Natural killer cell (primary cell): ENCODE measurements around the gene ASIC2. TPM values are rescaled to one million over a fixed set of nuclear protein-coding genes. Genes with fewer than 3 reads are reported as not detected.

Experiments
- ATAC-seq, 3 donors: fragments of 150-1000 bp in 2 of 3; fragments of 200-7000 bp in 1 of 3; cut with Tn5 transposase; 1 replicate in 1 of 3; 2 replicates in 2 of 3; pipeline ENCODE4 v1.10.0; 2021; ENCODE audit warnings: mild to moderate bottlenecking in 2 of 3, moderate library complexity in 2 of 3
- DNase-seq, 2 donors: peaks; one replicate each; pipeline versions ENCODE4 v3.0.0 to v3.0.0-alpha.2; 2013 to 2021; ENCODE audit warnings: mixed read lengths in 1 of 2
- H3K27ac ChIP-seq: one replicate; pipeline ENCODE4 v1.5.1; 2013; ENCODE audit warnings: mild to moderate bottlenecking, low read length
- H3K27me3 ChIP-seq: one replicate; pipeline ENCODE4 v1.6.1; 2013; ENCODE audit warnings: low read length; ENCODE audit not compliant: control insufficient read depth, insufficient read depth
- H3K36me3 ChIP-seq: one replicate; pipeline ENCODE4 v1.6.1; 2013; ENCODE audit warnings: low read length; ENCODE audit not compliant: control insufficient read depth, insufficient read depth
- H3K4me1 ChIP-seq: one replicate; pipeline ENCODE4 v1.6.1; 2013; ENCODE audit warnings: low read length; ENCODE audit not compliant: control insufficient read depth, insufficient read depth
- H3K4me3 ChIP-seq: one replicate; pipeline ENCODE4 v1.5.1; 2013; ENCODE audit warnings: low read length
- H3K9me3 ChIP-seq: one replicate; pipeline ENCODE4 v1.6.1; 2013; ENCODE audit warnings: low read length; ENCODE audit not compliant: control insufficient read depth, insufficient read depth
- H3K27ac Mint-ChIP-seq, 2 donors: one replicate each; pipeline ENCODE4 v1.8.0; 2022; ENCODE audit warnings: mild to moderate bottlenecking in 2 of 2, mixed read lengths in 2 of 2, moderate library complexity in 1 of 2
- H3K27me3 Mint-ChIP-seq, 2 donors: one replicate each; pipeline ENCODE4 v1.8.0; 2022; ENCODE audit warnings: low read depth in 2 of 2, mixed read lengths in 2 of 2
- H3K36me3 Mint-ChIP-seq: one replicate; pipeline ENCODE4 v1.8.0; 2022; ENCODE audit warnings: mixed read lengths
- H3K4me1 Mint-ChIP-seq, 2 donors: one replicate each; pipeline ENCODE4 v1.8.0; 2022; ENCODE audit warnings: mixed read lengths in 2 of 2
- H3K4me3 Mint-ChIP-seq: one replicate; pipeline ENCODE4 v1.8.0; 2022; ENCODE audit warnings: mild to moderate bottlenecking, moderate library complexity, mixed read lengths
- H3K9me3 Mint-ChIP-seq, 2 donors: one replicate each; pipeline ENCODE4 v1.8.0; 2022; ENCODE audit warnings: mixed read lengths in 2 of 2
- WGBS: methylation state at CpG from one replicate; pipeline ENCODE4 v1.1.7; 2013; ENCODE audit warnings: missing lambda C conversion rate; ENCODE audit not compliant: insufficient coverage; 5-methylcytosine and 5-hydroxymethylcytosine counted together
- intact Hi-C: fragments of 100-400 bp; cut with micrococcal nuclease; formaldehyde crosslinking; loops from one replicate; pipeline ENCODE4 v1.14.2; 2022
- total RNA-seq, 4 donors: library from RNA; stranded (reverse); fragments of 120-200 nt in 1 of 4; gene quantifications; one replicate each; pipeline versions ENCODE4 v1.2.3 to v1.2.4, GENCODE V29; 2013 to 2022
- TF ChIP-seq, protein P1 (sequence below): fragments of 200-600 bp; IDR thresholded peaks from one replicate; pipeline ENCODE4 v1.8.0; 2022; ENCODE audit warnings: antibody characterized with exemption

Gene ASIC2
- total RNA-seq, 3 donors from 2014 or later (not counting 1 experiment from before 2014, with no cell fraction given) = not detected

DNA sequence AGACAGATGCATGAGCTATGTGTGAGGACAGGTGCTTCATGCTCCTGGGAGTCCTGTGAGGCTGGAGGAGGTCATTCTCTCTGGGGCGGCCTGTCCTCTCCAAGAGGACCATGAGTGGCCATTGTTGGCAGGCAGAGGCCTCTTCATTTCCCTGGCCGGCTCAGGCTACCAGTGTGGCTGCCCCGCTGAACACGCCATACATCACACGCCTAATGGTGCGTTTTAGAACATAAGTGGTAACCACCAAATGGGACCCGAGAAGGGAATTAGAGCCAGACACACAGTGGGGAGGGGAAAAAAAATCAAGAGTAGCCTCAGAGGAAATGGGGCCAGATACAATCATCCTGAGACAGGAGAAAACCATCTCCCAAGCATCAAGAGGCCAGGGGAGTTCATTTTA, 161.5 kb downstream of the ASIC2 start:
- H3K4me3 ChIP-seq = no peak overlapping the region
- 92% methylated on average over 7 of the region's 7 CpGs for WGBS
- Mint-ChIP-seq H3K4me1 (no peaks in the 10 kb centered on the region), H3K9me3 (no peaks in the 10 kb centered on the region), H3K36me3 (no peaks in the 10 kb centered on the region), H3K4me3 (no peak overlapping the region), H3K27ac (no peak overlapping the region), H3K27me3 (peaks cover 22 to 31% of the 10 kb centered on the region in 2 donors)
- intact Hi-C loops = no loop called here
- H3K9me3 ChIP-seq = no peaks in the 10 kb centered on the region
- no peaks in the 10 kb centered on the region for H3K4me1 ChIP-seq
- ATAC-seq (no peak), DNase-seq (no peak)
- TF ChIP-seq, protein P1, sequence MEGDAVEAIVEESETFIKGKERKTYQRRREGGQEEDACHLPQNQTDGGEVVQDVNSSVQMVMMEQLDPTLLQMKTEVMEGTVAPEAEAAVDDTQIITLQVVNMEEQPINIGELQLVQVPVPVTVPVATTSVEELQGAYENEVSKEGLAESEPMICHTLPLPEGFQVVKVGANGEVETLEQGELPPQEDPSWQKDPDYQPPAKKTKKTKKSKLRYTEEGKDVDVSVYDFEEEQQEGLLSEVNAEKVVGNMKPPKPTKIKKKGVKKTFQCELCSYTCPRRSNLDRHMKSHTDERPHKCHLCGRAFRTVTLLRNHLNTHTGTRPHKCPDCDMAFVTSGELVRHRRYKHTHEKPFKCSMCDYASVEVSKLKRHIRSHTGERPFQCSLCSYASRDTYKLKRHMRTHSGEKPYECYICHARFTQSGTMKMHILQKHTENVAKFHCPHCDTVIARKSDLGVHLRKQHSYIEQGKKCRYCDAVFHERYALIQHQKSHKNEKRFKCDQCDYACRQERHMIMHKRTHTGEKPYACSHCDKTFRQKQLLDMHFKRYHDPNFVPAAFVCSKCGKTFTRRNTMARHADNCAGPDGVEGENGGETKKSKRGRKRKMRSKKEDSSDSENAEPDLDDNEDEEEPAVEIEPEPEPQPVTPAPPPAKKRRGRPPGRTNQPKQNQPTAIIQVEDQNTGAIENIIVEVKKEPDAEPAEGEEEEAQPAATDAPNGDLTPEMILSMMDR = no peak
- no peaks in the 10 kb centered on the region for H3K36me3 ChIP-seq
- no peaks in the 10 kb centered on the region for H3K27me3 ChIP-seq
- H3K27ac ChIP-seq = no peak overlapping the region

DNA sequence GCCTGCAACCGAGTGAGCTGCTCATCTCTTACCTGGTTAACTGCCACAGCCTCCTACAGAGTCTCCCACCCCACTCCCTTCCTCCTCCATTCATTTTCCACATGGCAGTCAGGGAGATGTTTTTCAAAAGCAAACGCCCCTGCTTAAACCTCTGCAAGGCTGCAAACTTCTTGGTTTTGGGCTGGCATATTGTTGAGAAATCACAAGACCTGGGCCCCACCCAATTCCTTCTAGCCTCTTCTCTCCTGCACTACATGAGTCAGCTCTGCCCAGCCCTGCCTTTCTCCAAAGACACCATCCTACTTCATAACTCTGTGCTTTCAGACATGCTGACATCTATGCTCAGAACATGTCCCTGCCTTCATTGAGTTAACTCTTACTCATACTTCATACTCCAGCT, 165.4 kb downstream of the ASIC2 start:
- no peaks in the 10 kb centered on the region for H3K4me1 ChIP-seq
- 50% methylated on average over 2 of the region's 2 CpGs for WGBS
- H3K9me3 ChIP-seq = no peaks in the 10 kb centered on the region
- intact Hi-C loops = no loop called here
- no peaks in the 10 kb centered on the region for H3K36me3 ChIP-seq
- TF ChIP-seq, protein P1 = no peak
- no peak overlapping the region for H3K4me3 ChIP-seq
- H3K4me3 Mint-ChIP-seq = no peak overlapping the region
- no peaks in the 10 kb centered on the region for H3K27me3 ChIP-seq
- H3K27ac ChIP-seq = no peak overlapping the region
- ATAC-seq (no peak), DNase-seq (no peak)
- H3K36me3 Mint-ChIP-seq = no peaks in the 10 kb centered on the region
- no peaks in the 10 kb centered on the region for H3K9me3 Mint-ChIP-seq
- peaks cover 18 to 33% of the 10 kb centered on the region in 2 donors for H3K27me3 Mint-ChIP-seq
- H3K27ac Mint-ChIP-seq = no peak overlapping the region
- no peaks in the 10 kb centered on the region for H3K4me1 Mint-ChIP-seq

DNA sequence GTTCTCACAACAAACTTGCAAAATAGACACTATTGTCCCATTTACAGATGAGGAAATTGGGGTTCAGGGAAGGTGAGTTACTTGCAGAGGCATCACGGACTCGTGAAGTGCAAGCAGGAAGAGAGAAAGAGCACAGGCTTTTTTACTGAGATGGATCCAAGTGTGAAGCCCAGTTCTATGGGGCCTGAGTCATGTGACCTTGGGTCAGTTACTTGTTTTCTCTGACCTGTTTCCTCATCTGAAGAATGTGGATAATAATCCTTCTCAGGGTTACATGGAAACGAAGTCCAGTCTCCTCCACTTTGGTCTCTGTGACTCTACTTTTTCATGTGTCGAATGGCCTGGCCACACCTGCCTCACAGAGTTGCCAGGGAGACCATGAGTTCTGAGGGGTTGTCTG, 167.0 kb downstream of the ASIC2 start:
- 86% methylated on average over 4 of the region's 4 CpGs for WGBS
- Mint-ChIP-seq H3K4me1 (no peaks in the 10 kb centered on the region), H3K4me3 (no peak overlapping the region), H3K9me3 (no peaks in the 10 kb centered on the region), H3K27ac (no peak overlapping the region), H3K27me3 (peaks cover 29 to 31% of the 10 kb centered on the region in 2 donors), H3K36me3 (no peaks in the 10 kb centered on the region)
- Histone ChIP-seq H3K4me3 (no peak overlapping the region), H3K27me3 (no peaks in the 10 kb centered on the region), H3K4me1 (no peaks in the 10 kb centered on the region), H3K36me3 (no peaks in the 10 kb centered on the region), H3K27ac (no peak overlapping the region), H3K9me3 (no peaks in the 10 kb centered on the region)
- ATAC-seq (no peak), DNase-seq (no peak)
- intact Hi-C loops = no loop called here
- TF ChIP-seq, protein P1 = no peak

DNA sequence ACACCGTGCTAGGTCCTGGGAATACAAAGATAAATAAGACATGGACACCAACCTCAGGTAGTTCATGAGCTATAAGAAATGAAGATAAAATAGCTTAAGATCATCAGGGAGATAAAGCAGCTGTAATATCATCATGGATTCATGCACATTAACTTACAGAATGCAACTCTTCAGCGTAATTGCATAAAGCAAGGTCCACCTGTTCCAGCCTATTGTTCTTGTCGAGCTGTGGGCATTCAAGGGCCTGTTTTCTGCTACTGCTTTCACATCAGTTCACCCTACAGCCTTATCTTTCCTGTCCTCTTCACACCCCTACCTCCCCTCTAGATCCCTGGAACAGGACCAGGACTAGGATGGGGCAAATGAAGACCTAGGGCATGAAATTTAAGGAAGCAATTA, 167.5 kb downstream of the ASIC2 start:
- H3K36me3 ChIP-seq = no peaks in the 10 kb centered on the region
- no peak for DNase-seq
- H3K27me3 ChIP-seq = no peaks in the 10 kb centered on the region
- no peak overlapping the region for H3K4me3 ChIP-seq
- intact Hi-C loops = no loop called here
- Mint-ChIP-seq H3K27ac (no peak overlapping the region), H3K4me3 (no peak overlapping the region), H3K27me3 (peaks cover 28 to 34% of the 10 kb centered on the region in 2 donors), H3K36me3 (no peaks in the 10 kb centered on the region), H3K4me1 (no peaks in the 10 kb centered on the region), H3K9me3 (no peaks in the 10 kb centered on the region)
- 81% methylated on average over 3 of the region's 3 CpGs for WGBS
- no peaks in the 10 kb centered on the region for H3K4me1 ChIP-seq
- no peaks in the 10 kb centered on the region for H3K9me3 ChIP-seq
- ATAC-seq = no peak
- TF ChIP-seq, protein P1 = no peak
- H3K27ac ChIP-seq = no peak overlapping the region
